GM12892 (cell line): ENCODE results near the gene PDCD5.

Source experiments
- POLR2A ChIP-seq: IDR thresholded peaks from 2 replicates; pipeline ENCODE4 v1.6.1; 2011; ENCODE audit warnings: low read depth, low read length, control low read depth
- POLR2AphosphoS5 ChIP-seq: IDR thresholded peaks from 2 replicates; pipeline ENCODE4 v1.6.1; 2011; ENCODE audit warnings: low read depth, low read length, control low read depth

DNA sequence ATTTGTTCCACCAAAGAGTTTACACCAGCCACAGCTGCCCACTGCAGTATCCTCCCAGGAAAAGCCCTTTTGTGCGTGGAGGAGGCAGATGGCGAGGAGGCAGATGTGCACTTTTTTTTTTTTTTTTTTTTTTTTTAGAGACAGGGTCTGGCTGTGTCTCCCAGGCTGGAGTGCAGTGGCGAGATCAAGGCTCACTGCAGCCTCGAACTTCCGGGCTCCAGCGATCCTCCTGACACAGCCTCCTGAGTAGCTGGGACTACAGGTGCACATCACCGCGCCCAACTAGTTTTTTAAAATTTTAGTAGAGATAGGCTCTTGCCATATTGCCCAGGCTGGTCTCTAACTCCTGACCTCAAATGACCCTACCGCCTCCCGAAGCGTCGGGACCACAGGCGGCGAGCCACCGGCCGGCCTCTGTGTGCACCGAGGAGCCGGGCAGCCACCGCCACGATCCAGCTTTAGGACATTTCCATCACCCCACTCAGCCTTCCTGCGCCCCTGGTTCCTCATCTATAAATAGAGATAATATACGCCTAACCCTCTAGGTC is 563 bp upstream of the PDCD5 start:
- TF ChIP-seq POLR2A (no peak), POLR2AphosphoS5 (no peak)
